ENCODE measurements around the gene RP9. TPM values are rescaled to one million over a fixed set of nuclear protein-coding genes. Genes with fewer than 3 reads are reported as not detected.

RP9 gene, protein sequence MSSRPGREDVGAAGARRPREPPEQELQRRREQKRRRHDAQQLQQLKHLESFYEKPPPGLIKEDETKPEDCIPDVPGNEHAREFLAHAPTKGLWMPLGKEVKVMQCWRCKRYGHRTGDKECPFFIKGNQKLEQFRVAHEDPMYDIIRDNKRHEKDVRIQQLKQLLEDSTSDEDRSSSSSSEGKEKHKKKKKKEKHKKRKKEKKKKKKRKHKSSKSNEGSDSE
- total RNA-seq: 10 to 100 TPM in 2 of 4 donors, 1 to 10 TPM in 2; 1.2 to 55.8 (median 13.7) TPM

DNA sequence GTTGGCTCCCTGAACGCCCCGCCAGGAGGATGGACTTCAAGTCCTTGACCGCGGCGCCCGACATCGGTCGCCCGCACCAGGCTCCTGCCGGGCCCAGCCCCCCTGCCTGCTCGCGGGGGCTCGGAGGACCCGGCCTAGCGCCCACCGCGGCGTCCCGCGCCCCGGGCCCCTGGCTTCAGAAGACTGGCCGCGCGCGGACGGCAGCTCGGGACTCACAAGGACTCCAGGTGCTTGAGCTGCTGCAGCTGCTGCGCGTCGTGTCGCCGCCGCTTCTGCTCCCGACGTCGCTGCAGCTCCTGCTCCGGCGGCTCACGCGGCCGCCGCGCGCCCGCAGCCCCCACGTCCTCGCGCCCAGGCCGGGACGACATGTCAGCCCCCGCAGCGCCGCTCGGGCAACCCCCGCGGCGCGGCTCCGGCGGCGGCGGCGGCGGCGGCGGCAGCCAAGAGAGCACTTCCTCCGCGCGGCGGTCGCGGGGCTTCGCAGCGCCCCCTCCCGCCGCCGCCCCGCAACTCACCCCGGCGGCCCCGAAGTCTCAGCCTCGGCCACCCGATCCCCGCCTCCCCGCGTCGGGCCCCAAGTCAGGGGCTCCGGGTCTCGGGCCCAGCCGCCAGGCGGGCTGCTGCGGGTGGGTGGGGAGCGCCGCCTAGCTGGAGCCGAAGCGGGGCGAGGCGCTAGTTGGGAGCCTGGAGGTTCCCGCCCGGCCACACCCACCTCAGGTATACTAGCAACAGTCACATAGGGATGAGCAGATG lies at the start of gene RP9:
TSS of gene RP9 (minus strand) at position 400 of the 753 bp plus-strand sequence. CDS start at position 368, 32 bp downstream.
- peak; percentile 33 to 70 for DNase-seq
- H3K4me1 ChIP-seq: peaks cover 0 to 20% of the 10 kb centered on the region in 2 donors
- H3K27me3 ChIP-seq: no peaks in the 10 kb centered on the region
- no peaks in the 10 kb centered on the region for H3K36me3 ChIP-seq
- TF ChIP-seq POLR2A (IDR thresholded peaks at IDR 0.05) (peak in 1 of 2 donors; percentile 44), CTCF (IDR thresholded peaks at IDR 0.05) (peak; percentile 46 to 83 (median 80))
- H3K9me3 ChIP-seq: no peaks in the 10 kb centered on the region
- H3K27ac ChIP-seq: peak within 1 kb of the TSS; percentile 67 to 75
- H3K4me3 ChIP-seq: peak within 1 kb of the TSS; percentile 33 to 100
- intact Hi-C loops (cut with DNase I; ENCODE audit: low total_unique reads): no loop called here

- Histone ChIP-seq H3K4me1 (no peaks in the 10 kb centered on the region), H3K4me3 (no peak overlapping the region), H3K27ac (peak overlapping the region in 1 of 2 donors; percentile 20), H3K27me3 (no peaks in the 10 kb centered on the region), H3K9me3 (no peaks in the 10 kb centered on the region), H3K36me3 (no peaks in the 10 kb centered on the region)
- no peak for DNase-seq
- TF ChIP-seq POLR2A (IDR thresholded peaks at IDR 0.05) (no peak), CTCF (IDR thresholded peaks at IDR 0.05) (no peak)
- intact Hi-C loops (cut with DNase I; ENCODE audit: low total_unique reads): no loop called here
Observed at GRCh38 chr7:33157781-33158180, 48.6 kb upstream of the RP9 start.

- peak overlapping the region in 1 of 2 donors; percentile 20 for H3K27ac ChIP-seq
- no peaks in the 10 kb centered on the region for H3K36me3 ChIP-seq
- no peak overlapping the region for H3K4me3 ChIP-seq
- H3K9me3 ChIP-seq: no peaks in the 10 kb centered on the region
- DNase-seq: no peak
- intact Hi-C loops (cut with DNase I; ENCODE audit: low total_unique reads): no loop called here
- no peaks in the 10 kb centered on the region for H3K27me3 ChIP-seq
- no peaks in the 10 kb centered on the region for H3K4me1 ChIP-seq
- TF ChIP-seq CTCF (IDR thresholded peaks at IDR 0.05) (no peak), POLR2A (IDR thresholded peaks at IDR 0.05) (no peak)
Observed at GRCh38 chr7:33157311-33157710, 48.1 kb upstream of the RP9 start.

DNA sequence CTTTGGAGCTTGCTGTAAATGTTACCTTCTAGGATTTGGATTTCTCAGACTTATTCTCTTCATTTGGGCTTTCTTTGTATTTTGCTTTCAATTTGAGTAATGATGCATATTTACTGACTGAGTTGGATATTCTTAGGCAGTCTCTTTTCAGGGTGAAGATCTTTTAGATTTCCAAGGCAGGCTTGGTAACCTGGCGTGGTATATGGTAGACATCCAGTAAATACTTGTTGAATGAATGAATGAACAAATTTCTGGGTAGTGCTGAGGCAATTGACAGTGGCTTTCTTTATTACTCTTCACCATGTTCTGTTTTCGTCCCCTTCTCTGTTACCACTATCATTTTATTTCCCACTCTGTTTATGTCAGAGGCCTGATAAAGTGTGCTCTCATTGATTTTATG lies 47.2 kb upstream of the RP9 start:
- Histone ChIP-seq H3K27ac (no peak overlapping the region), H3K4me3 (no peak overlapping the region), H3K9me3 (no peaks in the 10 kb centered on the region), H3K27me3 (no peaks in the 10 kb centered on the region), H3K36me3 (no peaks in the 10 kb centered on the region), H3K4me1 (no peaks in the 10 kb centered on the region)
- no peak for DNase-seq
- intact Hi-C loops (cut with DNase I; ENCODE audit: low total_unique reads): no loop called here
- TF ChIP-seq POLR2A (IDR thresholded peaks at IDR 0.05) (no peak), CTCF (IDR thresholded peaks at IDR 0.05) (no peak)

DNA sequence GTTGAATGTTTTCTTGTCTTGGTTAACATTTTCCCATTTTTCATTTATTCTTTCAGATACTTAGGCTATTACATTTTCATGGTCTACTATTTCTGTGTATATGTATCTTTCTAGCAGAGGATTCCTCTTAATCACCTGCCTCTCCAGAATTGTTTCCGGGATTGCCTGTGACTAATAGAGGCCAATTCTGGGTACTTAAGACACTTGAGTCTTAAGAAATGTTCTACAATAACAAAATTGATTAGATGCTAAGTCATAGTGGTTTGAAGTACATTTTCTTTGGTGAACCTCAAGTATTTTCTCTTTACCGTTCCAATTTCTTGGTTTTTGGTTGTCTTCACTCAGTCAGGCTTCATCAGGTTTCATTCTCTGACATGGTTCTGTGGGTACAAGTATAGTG lies 46.6 kb upstream of the RP9 start:
- intact Hi-C loops (cut with DNase I; ENCODE audit: low total_unique reads): no loop called here
- no peak for DNase-seq
- TF ChIP-seq POLR2A (IDR thresholded peaks at IDR 0.05): no peak
- TF ChIP-seq CTCF (IDR thresholded peaks at IDR 0.05): no peak
- Histone ChIP-seq H3K9me3 (no peaks in the 10 kb centered on the region), H3K27me3 (no peaks in the 10 kb centered on the region), H3K27ac (no peak overlapping the region), H3K36me3 (no peaks in the 10 kb centered on the region), H3K4me1 (no peaks in the 10 kb centered on the region), H3K4me3 (no peak overlapping the region)
